ENCODE results near the gene SHFL.

DNA sequence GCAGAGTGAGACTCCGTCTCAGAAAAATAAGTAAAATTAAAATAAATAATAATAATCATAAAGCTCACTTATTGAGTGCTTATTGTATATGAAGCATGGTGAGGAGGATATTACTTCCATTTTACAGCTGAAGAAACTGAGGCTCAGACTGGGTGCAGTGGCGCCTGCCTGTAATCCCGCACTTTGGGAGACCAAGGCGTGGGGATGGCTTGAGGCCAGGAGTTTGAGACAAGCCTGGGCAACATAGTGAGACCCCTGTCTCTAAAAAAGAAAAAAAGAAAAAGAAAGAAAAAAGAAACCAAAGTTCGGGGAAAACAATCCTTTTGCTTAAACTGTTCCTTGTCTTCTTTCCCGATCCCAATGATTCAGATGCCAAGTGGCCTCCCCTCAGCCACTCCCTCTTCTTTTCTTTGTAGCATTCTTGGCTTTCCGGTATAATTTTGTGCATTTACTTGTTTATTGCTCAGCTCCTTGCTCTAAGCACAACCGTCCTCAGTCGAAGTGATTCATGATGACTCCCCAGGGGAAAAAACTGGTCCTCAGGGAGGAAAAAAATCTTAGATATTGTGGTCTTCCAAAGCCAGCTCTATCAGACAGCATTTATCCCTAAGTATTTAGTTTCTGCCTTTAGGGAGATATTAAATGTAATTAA lies 34.5 kb downstream of the SHFL start:
- TF ChIP-seq, protein P1, sequence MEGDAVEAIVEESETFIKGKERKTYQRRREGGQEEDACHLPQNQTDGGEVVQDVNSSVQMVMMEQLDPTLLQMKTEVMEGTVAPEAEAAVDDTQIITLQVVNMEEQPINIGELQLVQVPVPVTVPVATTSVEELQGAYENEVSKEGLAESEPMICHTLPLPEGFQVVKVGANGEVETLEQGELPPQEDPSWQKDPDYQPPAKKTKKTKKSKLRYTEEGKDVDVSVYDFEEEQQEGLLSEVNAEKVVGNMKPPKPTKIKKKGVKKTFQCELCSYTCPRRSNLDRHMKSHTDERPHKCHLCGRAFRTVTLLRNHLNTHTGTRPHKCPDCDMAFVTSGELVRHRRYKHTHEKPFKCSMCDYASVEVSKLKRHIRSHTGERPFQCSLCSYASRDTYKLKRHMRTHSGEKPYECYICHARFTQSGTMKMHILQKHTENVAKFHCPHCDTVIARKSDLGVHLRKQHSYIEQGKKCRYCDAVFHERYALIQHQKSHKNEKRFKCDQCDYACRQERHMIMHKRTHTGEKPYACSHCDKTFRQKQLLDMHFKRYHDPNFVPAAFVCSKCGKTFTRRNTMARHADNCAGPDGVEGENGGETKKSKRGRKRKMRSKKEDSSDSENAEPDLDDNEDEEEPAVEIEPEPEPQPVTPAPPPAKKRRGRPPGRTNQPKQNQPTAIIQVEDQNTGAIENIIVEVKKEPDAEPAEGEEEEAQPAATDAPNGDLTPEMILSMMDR (IDR thresholded peaks at IDR 0.05) = no peak
- TF ChIP-seq REST (IDR thresholded peaks at IDR 0.05; ENCODE audit: insufficient read depth in 1 of 2, low read depth in 2 of 2, low read length in 1 of 2) = no peak
